Measurements from ENCODE around the gene CHST13.

DNA sequence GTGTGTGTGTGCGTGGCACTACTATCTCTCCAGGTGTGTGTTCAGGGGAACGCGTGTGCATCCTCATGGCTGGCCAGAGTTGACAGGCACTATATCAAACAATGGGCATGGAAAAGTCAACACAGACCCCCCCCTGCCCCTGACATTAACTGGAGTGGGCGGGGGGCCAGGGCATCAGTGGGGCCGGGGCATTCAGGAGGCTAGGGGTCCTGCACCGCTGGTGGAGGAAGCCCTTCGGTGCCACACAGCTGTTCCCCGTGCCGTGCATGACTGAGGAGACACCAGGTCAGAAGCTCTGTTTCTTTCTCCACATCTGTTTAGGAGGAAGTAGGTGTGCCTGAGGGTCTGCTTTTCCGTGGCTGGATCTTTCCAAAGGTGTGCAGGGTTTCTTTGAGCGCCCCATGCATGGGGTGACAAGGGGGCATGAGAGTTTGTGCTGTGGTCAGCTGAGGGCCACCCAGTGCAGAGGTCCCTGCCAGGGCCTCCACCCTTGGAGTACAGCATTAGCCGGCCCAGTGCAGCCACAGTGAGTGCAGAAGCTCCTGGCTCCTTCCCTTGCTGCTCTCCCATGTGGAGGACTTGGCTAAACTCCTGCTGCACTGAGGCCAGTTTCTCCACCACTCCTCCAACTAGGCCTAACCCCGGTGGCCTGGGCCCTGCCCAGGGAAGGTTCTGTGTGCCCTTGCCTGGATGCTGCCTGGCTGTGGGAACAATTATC lies 27.3 kb downstream of the CHST13 start:
- TF ChIP-seq, protein P1, sequence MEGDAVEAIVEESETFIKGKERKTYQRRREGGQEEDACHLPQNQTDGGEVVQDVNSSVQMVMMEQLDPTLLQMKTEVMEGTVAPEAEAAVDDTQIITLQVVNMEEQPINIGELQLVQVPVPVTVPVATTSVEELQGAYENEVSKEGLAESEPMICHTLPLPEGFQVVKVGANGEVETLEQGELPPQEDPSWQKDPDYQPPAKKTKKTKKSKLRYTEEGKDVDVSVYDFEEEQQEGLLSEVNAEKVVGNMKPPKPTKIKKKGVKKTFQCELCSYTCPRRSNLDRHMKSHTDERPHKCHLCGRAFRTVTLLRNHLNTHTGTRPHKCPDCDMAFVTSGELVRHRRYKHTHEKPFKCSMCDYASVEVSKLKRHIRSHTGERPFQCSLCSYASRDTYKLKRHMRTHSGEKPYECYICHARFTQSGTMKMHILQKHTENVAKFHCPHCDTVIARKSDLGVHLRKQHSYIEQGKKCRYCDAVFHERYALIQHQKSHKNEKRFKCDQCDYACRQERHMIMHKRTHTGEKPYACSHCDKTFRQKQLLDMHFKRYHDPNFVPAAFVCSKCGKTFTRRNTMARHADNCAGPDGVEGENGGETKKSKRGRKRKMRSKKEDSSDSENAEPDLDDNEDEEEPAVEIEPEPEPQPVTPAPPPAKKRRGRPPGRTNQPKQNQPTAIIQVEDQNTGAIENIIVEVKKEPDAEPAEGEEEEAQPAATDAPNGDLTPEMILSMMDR (IDR thresholded peaks at IDR 0.05): no peak
- TF ChIP-seq POLR2A (IDR thresholded peaks at IDR 0.05): no peak

All from lower leg skin (tissue), 3 donors.